Measurements from ENCODE around the gene COG6. TPM values are rescaled to one million over a fixed set of nuclear protein-coding genes. Genes with fewer than 3 reads are reported as not detected.

Gene COG6
- total and polyA plus RNA-seq, 2 donors (not counting 1 experiment from before 2014, with no cell fraction given), result 28.9 to 44.8 TPM

- no peaks in the 10 kb centered on the region for H4K20me1 ChIP-seq (ENCODE audit: control insufficient read depth, extremely low read depth, insufficient read depth, low read length)
- no peaks in the 10 kb centered on the region for H3K79me2 ChIP-seq (ENCODE audit: control insufficient read depth, insufficient read depth, low read length)
- no peak for DNase-seq (ENCODE audit: low read depth in 2 of 2)
- H3K9me3 ChIP-seq (ENCODE audit: control insufficient read depth, insufficient read depth, low read depth, low read length), result no peaks in the 10 kb centered on the region
- H3K4me2 ChIP-seq (ENCODE audit: extremely low read depth, insufficient read depth, low read length), result no peak overlapping the region
- no peaks in the 10 kb centered on the region for H3K27me3 ChIP-seq (ENCODE audit: control insufficient read depth, insufficient read depth, low read length)
- H3K27ac ChIP-seq (ENCODE audit: insufficient read depth, low read length), result no peak overlapping the region
- no peak overlapping the region for H2AFZ ChIP-seq (ENCODE audit: low read length)
- H3K4me1 ChIP-seq (ENCODE audit: control insufficient read depth, extremely low read depth, insufficient read depth, low read length), result no peaks in the 10 kb centered on the region
- H3K9ac ChIP-seq (ENCODE audit: insufficient read depth, low read length), result no peak overlapping the region
- TF ChIP-seq EZH2 (IDR thresholded peaks at IDR 0.05; ENCODE audit: low read length, missing control alignments) (no peak), CTCF (conservative IDR thresholded peaks at IDR 0.05 in 1 of 2, IDR thresholded peaks at IDR 0.05 in 1 of 2; ENCODE audit: low read depth in 1 of 2, low read length in 2 of 2) (no peak)
- H3K36me3 ChIP-seq (ENCODE audit: control insufficient read depth, insufficient read depth, low read length), result no peaks in the 10 kb centered on the region
- no peak overlapping the region for H3K4me3 ChIP-seq (replicated peaks in 1 of 4; ENCODE audit: control extremely low read depth in 1 of 4, insufficient read depth in 1 of 4, low read depth in 3 of 4, low read length in 4 of 4)
Observed at GRCh38 chr13:39789451-39789850, 134.0 kb downstream of the COG6 start.

Other genes starting within 250 kb of the COG6 start
- gene LHFPL6, start 52.5 kb upstream of the COG6 start, total RNA-seq, result 33.4 and 42.4 TPM in 2 replicates
- 52.9 and 86.8 TPM in 2 replicates for gene LHFPL6, start 52.5 kb upstream of the COG6 start, polyA plus RNA-seq

Data from fibroblast of lung (primary cell).